ENCODE data around the gene GRM2.

GRM2 gene

DNA sequence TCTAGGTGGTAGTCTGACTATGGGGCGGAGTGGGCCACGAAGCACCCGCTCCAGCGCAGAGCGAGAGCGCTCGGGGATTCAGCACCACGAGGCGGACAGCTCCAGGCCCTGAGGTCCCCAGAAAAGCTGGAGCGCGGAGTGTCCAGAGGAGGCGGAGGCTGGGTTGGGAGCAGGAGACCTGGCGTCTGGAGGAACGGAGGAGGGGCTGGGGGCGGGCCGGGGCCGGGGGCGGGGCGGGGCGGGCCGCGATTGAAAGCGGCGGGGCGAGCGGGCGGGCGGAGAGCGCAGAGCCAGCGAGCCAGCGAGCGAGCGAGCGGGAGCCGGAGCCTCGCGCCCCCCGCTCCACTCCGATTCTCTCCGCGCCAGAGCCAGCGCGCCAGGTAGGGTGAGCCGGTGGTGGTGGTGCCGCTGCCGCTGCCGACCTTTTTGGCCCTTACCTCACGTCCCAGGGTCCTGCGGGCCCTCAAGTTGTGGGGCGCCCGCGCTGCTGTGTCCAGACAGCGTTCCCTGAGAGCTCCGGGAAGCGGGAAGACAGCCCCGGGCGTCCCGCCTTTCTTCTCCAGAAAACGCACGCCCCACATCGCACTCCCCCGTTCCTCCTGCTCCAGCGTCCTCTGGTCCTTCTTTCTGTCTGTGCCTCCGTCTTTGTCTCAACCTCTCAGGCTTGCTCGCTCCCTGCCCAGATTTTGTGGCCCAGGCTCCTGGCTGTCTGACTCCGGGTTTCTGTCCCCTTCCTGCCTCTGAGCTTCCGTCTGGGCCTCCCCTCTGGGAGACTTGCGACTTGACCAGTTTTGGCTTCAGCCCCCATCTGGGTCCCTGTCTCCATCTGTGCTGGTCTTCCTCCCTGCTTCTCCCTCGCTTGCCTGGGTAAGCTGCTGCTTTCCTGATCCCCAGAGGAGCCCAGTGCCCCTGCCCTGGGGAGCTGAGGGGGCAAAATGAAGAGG lies at the start of gene GRM2:
Gene GRM2 (plus strand): TSS at position 281 of the 944 bp plus-strand sequence. CDS start 1,916 bp downstream, outside the sequence.
- peak; percentile 22 for DNase-seq

DNA sequence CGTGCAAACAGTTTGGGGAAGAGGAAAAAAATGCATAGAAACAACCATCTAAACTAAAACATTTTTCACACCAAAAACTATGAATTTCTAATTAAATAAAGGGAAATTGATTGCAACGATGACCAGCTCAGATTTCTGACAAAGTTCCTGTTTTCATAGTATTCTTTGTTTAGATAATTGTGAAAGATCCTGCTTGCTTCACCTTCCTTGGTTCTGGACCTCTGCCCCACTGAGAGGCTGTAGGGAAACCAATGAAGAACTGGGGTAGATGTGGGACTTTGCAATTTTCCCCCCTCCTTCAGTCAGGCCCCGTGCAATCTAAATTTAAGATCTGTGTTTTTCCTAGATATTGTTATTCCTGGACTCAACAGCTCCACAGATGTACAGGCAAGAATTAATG lies 49.6 kb upstream of the GRM2 start:
- DNase-seq: no peak

DNA sequence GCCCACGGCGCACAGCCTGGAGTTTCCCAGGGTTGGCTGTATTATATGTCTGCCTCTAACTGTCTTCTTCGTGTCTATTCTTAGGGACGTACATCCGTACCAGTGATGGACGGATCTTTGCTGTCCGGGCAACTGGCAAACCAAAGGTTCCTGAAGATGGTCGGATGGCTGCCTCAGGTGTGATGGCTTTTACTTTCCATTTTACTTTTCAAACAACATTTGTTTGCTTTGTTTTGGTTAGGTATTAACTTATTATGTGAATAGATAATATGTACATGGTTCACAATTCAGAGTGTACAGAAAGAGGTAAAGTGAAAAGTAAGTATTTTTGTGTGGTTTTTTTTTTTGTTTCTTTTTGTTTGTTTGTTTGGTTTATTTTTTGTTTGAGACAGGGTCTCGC lies 46.9 kb upstream of the GRM2 start:
- DNase-seq: no peak

DNA sequence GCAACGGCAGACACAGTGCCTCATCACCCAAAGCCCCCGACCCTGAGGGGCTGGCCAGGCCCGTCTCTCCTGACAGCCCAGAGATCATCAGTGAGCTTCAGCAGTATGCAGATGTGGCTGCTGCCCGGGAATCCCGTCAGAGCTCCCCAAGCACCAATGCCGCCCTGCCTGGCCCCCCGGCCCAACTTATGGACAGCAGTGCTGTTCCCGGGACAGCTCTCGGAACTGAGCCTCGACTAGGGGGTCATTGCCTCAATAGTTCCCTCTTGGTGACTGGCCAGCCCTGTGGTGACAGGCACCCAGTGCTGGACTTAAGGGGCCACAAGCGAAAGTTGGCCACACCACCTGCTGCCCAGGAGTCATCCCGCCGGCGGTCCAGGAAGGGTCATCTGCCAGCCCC lies 44.4 kb upstream of the GRM2 start:
- DNase-seq: no peak

DNA sequence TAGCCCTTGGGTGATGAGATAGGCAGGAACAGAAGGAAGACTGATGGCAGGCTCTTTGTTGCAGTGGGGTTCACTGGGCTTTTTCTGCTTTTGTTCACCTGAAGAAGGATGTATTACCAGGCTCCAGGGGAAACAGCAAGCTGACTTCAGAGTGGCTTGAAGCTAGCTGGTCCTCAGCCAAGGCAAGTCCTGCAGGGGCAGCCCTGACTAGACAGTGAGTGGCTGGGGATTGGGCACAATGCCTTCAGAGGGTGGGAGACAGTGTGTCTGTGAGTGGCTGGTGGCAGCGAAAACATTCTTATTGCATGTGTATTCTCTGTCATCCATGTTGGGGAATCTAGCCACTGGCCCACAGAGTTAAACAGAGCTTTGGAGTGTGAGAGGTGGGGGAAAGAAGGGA lies 38.1 kb upstream of the GRM2 start:
- no peak for DNase-seq

DNA sequence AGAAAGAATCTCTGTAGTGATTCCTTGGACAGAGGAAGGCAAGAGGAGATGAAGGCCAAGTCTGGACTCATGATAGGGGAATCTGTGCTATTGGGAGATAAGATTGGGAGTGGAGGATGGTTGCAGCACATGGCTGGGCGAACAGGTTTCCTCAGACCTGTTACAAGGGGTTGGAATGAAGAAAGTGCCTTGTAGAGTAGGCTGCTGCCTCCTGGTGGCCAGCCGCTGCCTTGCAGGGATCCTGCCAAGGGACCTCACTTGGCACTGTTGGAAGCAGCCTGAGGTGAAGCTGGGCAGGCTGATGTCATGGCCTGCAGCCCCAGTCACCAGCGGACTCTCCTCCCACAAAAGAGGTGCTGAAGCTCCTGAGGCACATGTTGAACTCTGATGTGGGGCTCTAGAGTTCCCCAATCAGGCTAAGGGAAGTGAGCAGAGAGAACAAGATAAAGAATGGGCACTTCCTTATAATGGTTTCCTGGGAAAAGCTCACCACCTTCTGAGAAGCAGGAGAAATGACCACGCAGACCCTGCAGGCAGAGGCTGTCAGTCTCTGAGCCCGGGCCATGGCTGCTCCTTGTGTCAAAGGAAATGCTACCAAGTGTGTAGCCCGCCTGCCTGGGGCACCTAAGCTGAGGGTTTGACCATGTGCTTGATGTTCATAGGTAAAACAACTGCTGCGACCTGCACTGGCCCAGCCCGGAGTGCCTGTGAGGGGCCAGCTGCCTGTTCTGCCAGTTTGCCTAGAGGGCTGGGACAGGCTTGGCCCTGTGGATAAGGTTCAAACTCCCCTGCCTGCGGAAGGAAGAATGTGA lies 37.4 kb upstream of the GRM2 start:
- DNase-seq: peak; percentile 2

DNA sequence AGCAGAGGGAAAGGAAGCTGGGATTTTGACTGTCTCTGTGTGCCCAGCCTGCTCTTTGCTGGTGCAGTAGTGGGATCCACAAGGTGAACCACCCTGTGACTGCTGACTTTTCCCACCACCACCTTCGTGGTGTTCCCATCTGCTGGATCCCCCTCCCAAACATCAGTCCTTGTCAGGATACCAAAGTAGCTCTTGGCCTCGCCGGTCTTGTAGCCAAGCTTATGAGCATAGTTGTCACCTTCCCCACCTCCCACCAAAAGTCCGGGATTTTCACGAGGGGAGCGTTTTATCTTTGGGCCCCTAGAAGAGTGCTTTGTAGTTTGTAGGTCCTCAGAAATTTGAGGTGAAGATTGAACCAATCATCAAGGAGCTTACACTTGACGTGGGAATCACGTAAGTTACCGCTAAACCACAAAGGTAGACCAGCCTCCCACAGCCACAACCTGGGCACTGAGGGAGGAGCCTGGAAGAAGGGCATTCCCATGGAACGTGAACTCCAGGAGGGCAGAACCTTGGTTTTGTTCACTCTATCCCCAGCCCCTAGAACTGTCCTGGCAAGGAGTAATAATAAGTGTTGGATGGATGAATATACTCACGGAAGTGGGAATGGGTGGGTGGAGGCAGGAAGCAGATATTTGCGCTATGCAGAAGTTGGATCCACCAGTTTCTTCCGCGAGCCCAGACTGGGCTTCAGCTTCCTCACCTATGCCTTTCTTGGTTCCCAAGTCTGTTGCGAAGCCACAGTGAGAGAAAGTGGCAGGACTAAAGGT lies 36.6 kb upstream of the GRM2 start:
- DNase-seq: no peak

DNA sequence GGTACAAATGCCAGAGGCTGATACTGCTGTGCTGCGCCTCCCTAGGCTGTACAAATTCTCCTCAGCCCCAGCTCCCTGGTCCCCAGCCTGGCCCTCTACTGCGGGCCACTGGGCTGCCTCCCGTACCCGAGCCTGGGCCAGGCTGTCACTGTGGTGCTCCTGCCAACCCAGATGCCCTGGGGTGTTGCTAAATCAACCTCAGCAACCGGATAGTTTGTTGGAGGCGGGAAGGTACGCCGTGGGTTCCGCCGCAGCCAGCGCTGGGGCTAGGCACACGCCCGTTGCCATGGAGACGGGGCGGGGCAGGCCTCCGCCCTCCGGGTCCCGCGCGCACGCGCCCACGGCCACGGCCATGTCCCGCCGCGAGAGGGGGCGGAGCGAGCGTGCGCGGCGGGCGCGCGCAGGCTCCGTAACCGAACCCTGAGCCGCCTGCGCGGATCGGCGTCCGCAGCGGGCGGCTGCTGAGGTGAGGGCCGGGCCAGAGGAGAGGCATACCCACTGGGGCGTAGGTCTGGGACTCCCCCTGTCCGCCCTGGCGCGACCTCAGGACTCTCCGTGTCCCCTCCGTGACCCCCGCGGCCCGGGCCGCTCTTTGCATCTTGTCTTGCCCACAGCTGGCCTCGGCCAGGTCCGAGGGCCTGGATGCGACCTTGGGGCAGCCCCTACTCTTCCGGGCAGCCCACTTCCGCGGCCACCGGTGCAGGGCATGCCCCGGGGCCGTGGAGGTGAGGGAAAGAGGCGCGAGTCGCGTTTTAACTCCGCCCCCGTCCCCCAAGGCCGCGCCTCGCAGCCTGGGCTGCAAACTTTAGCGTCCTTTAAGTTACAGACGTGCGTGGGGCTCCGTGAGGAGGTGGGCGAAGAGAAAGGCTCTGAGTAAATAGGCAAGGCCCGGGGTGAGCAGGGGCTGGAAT lies 35.8 kb upstream of the GRM2 start, which contains the start of gene TEX264:
Gene TEX264 (plus strand): TSS at position 430 of the 911 bp plus-strand sequence. CDS start 3,053 bp downstream, outside the sequence.
- DNase-seq: no peak

DNA sequence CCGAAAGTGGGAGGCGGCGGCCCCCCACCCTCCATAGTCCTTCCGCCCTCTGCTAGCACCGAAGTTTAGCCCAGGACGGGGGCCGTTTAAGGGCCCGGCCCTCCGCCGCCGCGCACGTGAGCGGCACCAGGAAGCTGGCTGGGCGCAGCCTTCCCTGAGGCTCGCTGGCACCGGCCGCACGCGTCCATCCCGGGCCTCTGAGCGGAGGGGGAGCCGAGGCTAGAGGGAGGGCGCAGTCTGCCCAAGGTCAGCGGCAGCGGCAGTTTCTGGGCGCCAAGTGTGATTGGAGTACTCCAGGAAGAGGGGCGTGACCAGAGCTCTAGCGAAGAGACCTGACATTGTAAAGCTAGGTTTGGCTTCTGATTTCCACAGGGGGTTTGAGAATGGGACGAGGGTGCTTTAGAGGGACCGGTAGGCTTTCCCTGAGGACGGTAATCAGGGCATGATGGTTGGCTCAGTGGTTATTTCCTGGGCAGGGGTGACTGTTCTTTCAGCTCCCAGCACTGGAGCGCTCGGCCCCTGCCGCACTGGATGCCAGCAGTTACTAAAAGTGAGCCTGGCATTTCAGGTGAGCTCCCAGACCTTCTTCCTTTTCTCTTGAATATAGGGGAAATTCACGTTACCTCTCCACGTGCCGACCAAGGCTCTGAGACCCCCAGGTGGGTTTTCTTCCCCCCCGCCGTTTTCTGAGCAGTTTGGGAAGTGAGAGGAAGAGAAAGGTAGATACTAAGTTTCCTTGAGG lies 35.0 kb upstream of the GRM2 start:
- DNase-seq: peak; percentile 17

DNA sequence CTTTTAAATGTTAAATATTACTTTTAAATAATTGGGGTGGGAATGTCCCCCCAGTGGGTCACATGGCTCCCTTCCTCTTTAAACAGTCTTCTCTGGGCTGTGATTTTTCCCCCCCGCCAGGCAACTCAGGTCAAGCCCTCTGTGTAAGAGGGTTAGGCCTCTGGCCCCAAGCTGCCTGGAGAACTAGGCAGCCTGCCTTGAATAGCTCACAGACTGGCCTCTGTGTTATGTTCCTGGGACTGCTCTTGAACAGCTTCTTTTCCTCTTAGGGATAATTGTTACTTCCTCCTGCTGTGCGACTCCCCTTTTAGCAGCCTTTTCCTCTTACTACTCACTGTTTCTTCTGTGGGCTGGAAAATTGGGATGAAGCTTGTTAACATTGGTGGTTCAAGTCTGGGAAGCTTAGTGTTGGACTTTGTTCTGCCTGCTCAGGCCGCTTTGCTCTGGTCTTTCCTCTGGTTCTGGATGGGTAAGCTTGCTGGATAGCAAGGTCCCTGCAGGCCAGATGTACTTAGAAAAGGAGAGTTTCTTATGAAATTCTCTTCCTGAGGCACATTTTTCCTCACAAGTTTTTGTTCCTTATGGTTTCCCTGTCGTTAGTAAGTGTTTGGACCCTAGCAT lies 33.6 kb upstream of the GRM2 start:
- no peak for DNase-seq

DNA sequence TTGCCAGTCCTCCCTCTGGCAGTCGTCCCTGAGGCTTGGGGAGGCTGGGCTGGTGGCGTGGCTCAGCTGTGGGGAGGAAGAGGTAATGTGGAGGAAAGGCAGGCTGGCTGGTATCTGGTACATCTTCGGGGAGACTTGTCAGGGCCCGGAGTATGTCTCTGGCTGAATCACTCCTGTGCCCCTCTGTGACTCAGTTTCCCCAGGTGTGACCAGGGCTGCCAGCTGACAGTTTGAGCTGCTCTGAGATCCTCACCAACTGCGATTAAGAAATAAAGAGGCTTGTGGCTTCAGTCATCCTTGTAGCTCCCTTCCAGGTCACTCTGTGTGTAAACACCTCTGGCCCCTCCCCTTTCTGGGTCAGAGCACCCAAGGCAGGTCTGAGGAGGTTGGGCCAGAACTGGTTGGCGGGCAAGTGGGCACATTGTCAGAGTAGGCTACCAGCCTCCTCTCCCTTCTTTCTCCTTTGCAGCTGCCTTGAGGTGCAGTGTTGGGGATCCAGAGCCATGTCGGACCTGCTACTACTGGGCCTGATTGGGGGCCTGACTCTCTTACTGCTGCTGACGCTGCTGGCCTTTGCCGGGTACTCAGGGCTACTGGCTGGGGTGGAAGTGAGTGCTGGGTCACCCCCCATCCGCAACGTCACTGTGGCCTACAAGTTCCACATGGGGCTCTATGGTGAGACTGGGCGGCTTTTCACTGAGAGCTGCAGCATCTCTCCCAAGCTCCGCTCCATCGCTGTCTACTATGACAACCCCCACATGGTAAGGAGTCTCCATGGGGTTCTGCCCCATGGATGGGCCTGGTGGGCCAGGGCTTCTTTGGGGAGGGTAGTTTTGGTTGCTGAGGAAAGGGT lies 32.8 kb upstream of the GRM2 start:
- no peak for DNase-seq

DNA sequence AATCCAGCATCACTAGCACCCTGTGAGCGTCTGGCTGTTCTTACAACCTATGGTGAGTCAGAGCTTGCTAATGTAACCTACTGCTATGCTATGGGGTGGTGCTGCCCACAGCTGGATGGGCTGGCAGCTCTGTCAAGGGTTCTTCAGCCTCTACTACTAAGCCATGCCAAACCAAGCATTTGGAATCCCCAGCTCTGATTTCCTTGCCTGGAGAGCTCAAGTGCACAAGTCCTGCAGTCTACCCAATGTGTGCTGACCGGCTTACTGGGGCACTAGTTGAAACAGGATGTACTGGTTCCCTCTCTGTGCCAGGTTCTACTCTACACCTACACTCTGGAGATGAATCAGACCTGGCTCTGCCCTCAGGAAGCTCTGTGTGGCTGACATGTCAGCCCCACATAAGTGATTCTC lies 31.7 kb upstream of the GRM2 start:
- DNase-seq: no peak

DNA sequence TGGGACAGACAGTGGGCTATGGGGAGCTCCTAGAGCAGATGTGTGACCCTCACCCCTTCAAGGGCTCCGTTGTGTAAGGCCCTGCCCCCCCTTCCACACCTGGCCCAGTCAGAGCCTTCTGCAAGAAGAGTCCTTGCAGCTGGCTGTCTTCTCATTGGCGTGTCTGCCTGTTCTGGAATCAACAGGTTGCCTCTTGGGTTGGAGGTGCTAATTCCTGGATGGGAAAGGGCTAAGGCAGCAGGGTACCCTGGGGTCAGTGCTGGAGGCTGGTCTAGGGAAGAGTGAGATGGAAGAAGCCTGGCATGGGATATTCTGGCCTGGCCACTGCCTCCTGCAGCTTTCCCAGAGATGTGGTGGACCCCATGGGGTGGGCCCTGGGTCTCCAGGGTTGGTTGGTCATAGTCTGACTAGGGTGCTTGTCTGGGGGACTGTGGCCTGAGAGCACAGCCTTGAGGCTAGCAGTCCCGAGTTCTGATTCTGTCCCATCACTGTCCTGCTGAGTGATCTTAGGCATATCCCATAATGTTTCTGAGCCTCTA lies 30.7 kb upstream of the GRM2 start:
- DNase-seq: no peak

DNA sequence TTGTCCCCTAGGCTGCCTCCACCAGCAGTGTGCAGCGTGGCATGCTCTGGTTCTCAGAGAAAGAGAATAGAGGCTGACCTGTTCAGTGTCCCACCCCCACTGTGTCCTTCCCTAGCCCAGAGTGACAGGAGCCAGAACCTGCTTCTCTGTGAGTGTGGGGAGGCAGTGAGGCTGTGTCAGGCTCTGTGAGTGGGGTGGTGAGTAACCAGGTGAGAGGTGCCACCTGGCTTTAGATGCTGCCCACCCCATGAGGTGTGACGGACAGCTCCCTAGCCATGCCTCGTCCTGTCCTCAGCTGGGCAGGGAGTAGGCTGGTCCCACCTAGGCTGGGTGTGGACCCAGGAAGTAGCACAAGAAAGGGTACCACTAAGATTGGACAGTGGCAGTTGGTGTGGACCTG lies 29.5 kb upstream of the GRM2 start:
- no peak for DNase-seq

DNA sequence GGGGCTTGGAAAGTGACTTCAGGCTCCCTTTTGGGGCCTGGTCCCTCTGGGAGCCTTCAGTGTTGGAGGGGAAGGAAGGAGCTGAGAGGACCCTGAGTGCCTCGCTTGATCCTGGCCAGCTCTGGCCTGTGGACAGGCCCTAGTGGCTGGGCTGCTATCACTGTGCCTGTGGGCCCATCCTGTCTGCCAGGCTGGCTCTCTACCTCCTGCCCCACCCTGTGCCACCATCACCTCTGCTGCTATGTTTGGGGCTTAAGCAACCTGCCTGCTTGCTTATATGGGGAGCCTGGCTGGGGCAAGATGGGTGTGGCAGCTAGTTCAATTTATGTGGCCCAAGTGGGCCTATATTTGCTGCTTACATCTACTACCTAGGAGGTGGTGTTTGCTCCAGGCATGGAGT lies 28.7 kb upstream of the GRM2 start:
- no peak for DNase-seq

DNA sequence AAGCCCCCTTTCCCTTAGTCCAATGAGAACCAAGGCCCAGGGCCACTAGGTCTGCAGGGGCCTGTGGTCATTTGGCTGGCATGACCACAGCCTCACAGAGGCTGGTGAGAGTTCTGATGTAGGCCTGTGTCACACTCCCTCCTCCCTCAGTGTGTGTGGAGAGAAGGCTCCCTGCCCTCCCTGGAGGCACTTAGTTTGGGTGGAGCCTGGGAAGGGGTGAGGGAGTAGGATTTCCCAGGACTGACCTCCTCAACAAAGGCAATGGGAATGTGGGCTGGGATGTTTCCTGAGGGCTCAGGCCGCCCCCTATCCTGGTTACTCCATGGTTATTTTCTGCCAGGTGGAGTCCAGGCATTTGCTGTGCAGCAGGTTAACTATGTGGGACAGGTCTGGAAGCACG lies 28.2 kb upstream of the GRM2 start:
- no peak for DNase-seq

DNA sequence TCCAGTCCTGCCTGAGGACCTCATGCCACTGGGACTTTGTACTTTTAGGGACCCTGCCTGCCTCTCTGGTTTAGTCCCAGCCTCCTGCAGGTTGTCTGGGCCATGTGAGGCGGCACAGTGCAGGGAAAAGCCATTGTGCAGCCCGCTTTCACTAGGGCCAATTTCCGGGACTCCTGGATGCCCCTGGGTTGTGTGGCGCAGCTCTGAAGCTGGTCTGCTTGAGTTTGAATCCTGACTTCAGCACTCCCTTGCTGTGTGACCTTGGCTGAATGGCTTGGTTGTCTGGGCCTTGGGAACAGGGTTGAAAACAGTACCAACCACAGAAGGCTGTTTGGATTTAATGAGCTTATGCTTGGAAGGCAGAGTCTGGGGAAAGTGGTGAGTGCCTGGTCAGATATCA lies 27.6 kb upstream of the GRM2 start:
- DNase-seq: no peak

DNA sequence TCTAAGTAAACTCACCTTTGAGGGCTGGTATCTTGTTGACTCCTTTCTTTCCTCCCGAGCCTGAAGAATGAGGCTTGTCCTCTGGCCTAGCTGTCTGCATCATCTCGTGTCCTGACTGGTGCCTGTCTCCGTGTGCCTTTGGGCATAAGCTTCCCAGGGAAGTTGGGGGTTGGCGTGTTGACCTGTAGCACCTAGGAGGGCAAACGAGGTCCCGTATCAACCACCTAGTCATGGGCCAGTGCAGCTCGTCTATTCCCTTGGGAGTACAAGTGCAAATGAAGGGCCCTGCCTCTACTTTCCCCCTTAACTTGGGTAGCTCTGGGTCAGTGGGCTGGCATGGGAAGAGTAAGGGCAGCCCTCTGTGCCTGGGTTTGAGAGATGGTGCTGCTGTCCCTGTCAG lies 27.1 kb upstream of the GRM2 start:
- DNase-seq: no peak

DNA sequence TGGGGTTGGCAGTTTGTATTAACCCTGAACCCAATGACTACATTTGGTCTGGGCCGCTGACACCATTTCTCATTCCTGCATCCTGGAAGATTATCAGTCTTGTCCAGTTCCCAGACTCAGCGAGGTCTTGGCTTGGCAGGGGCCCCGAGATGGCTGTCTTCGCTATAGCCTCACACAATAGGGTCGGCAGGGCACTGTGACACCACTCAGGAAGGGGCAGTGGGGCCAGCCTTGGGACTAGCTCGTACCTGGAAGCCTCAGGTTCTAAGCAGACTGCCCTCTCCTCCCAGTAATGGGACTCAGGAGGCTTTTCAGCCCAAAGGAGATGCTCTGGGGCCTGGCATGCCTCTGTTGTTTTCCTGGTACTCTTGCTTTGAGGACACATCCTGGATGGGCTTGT lies 26.7 kb upstream of the GRM2 start:
- DNase-seq: no peak

All from NCI-H187 treated with DMSO at 0.1 percent for 48 hours (cell line).